ENCODE data around the gene IGSF22. TPM values are rescaled to one million over a fixed set of nuclear protein-coding genes. Genes with fewer than 3 reads are reported as not detected.
"Not testable (repeated sequence)": the region's sequence is repeated elsewhere in the genome, so short reads cannot be mapped to it uniquely, and the experiment has no call there.

IGSF22 gene
- total and polyA plus RNA-seq, 8 donors: 0.16 to 1.2 (median 0.69) TPM

DNA sequence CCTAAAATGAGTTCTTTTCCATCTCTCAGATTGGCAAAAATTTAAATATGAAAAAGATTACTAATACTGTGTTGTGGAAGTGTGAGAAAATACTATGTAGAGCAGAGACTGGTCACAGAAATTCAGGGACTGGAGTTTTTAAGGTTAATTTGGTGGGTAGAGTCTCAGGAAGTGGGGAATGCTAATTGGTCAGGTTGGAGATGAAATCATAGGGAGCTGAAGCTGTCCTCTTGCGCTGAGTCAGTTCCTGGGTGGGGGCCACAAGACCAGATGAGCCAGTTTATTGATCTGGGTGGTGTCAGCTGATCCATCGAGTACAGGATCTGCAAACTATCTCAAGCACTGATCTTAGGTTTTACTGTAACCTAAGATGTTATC, 56.8 kb downstream of the IGSF22 start:
- TF ChIP-seq, protein P1, sequence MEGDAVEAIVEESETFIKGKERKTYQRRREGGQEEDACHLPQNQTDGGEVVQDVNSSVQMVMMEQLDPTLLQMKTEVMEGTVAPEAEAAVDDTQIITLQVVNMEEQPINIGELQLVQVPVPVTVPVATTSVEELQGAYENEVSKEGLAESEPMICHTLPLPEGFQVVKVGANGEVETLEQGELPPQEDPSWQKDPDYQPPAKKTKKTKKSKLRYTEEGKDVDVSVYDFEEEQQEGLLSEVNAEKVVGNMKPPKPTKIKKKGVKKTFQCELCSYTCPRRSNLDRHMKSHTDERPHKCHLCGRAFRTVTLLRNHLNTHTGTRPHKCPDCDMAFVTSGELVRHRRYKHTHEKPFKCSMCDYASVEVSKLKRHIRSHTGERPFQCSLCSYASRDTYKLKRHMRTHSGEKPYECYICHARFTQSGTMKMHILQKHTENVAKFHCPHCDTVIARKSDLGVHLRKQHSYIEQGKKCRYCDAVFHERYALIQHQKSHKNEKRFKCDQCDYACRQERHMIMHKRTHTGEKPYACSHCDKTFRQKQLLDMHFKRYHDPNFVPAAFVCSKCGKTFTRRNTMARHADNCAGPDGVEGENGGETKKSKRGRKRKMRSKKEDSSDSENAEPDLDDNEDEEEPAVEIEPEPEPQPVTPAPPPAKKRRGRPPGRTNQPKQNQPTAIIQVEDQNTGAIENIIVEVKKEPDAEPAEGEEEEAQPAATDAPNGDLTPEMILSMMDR (IDR thresholded peaks at IDR 0.05): no peak
- Histone ChIP-seq H3K4me3 (no peak overlapping the region), H3K27ac (peak overlapping the region in 2 of 4 donors; percentile 33), H3K4me1 (peaks cover 0 to 26% (median 0%) of the 10 kb centered on the region in 3 donors), H3K9me3 (no peaks in the 10 kb centered on the region), H3K27me3 (no peaks in the 10 kb centered on the region), H3K36me3 (no peaks in the 10 kb centered on the region)
- DNase-seq (peak in 2 of 6 donors; percentile 9 to 23), ATAC-seq (peak in 3 of 4 donors; percentile 43 to 69 (median 49)), FAIRE-seq (no peak)
- WGBS, 2 donors: 2 to 8% methylated on average over 2 of the region's 2 CpGs
- intact Hi-C loops (cut with DNase I): no loop called here

DNA sequence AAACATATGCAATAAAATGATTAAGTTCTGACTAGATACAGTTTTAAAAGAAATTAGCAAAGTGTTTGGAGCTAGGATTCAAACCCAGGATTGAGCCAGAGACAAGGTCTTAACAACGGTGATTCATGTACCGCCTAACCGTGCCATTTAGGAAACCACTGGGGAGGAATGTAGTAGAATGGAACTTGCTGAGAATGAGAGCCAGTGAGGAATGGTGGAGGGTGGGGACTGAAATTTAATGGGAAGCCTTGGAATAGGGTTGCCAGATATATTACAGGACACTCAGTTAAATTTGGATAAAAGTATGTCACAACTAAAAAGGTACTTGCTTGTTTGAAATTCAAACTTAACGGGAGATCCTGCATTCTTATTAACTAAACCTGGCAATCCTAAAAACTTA, 57.9 kb downstream of the IGSF22 start:
- no peak for FAIRE-seq
- Histone ChIP-seq H3K27me3 (no peaks in the 10 kb centered on the region), H3K9me3 (no peaks in the 10 kb centered on the region), H3K4me1 (peaks cover 0 to 26% (median 0%) of the 10 kb centered on the region in 3 donors), H3K27ac (peak overlapping the region in 1 of 4 donors; percentile 31), H3K4me3 (no peak overlapping the region), H3K36me3 (no peaks in the 10 kb centered on the region)
- ATAC-seq: peak in 1 of 4 donors; percentile 9
- no peak for DNase-seq
- 84 to 92% methylated on average over 4 of the region's 4 CpGs for WGBS, 2 donors
- intact Hi-C loops (cut with DNase I): no loop called here
- TF ChIP-seq, protein P1 (IDR thresholded peaks at IDR 0.05): no peak

DNA sequence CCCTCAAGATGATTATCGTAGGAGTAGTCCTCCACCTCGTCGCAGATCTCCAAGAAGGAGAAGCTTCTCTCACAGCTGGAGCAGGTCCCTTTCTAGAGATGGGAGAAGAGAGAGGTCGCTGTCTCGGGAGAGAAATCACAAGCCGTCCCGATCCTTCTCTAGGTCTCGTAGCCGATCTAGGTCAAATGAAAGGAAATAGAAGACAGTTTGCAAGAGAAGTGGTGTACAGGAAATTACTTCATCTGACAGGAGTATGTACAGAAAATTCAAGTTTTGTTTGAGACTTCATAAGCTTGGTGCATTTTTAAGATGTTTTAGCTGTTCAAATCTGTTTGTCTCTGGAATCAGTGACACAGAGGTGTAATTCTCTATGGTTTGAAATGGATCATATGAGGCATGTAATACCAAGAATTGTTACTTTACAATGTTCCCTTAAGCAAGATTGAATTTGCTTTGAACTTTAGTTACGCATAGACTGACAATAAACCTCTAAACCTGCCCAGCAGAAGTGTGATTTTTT, 60.6 kb downstream of the IGSF22 start:
- H3K9me3 ChIP-seq; FAIRE-seq; H3K36me3 ChIP-seq; H3K27me3 ChIP-seq; ATAC-seq; H3K4me3 ChIP-seq; intact Hi-C loops (cut with DNase I); DNase-seq; H3K27ac ChIP-seq: not testable (repeated sequence)
- H3K4me1 ChIP-seq: peaks cover 0 to 26% (median 0%) of the 10 kb centered on the region in 3 donors
- 71 to 97% methylated on average over 10 of the region's 10 CpGs for WGBS, 2 donors

DNA sequence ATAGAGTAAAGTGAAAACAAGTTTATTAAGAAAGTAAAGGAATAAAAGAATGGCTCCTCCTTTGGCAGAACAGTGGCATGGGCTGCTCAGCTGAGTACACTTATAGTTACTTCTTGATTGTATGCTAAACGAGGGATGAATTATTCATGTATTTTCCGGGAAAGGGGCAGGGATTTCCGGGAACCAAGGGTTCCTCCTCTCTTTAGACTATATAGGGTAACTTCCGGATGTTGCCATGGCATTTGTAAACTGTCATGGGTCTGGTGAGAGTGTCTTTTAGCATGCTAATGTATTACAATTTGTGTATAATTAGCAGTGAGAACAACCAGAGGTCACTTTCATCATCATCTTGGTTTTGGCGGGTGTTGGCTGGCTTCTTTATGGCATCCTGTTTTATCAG, 68.3 kb downstream of the IGSF22 start:
- 44 to 78% methylated on average over 5 of the region's 5 CpGs for WGBS, 2 donors

More for the DNA sequence above, 68.3 kb downstream of the IGSF22 start:
- no peak for ATAC-seq
- Histone ChIP-seq H3K4me3 (no peak overlapping the region), H3K27me3 (no peaks in the 10 kb centered on the region), H3K4me1 (no peaks in the 10 kb centered on the region), H3K27ac (no peak overlapping the region), H3K36me3 (no peaks in the 10 kb centered on the region), H3K9me3 (no peaks in the 10 kb centered on the region)
- no peak for DNase-seq
- TF ChIP-seq, protein P1 (IDR thresholded peaks at IDR 0.05): no peak
- FAIRE-seq: no peak
- intact Hi-C loops (cut with DNase I): no loop called here

Other genes with a start within 250 kb of the IGSF22 start
- 10 to 100 TPM; 16.9 to 33.7 (median 22.2) TPM for gene TSG101, start 199.2 kb downstream of the IGSF22 start, total RNA-seq
- gene TSG101, start 199.2 kb downstream of the IGSF22 start, polyA plus RNA-seq: 10 to 100 TPM; 15.7 to 32.7 TPM
- 10 to 100 TPM in 2 of 6 donors, 1 to 10 TPM in 4; 6.8 to 11.2 (median 8.4) TPM for gene UEVLD, start 137.5 kb downstream of the IGSF22 start, total RNA-seq
- 1 to 10 TPM; 3.3 to 5.4 TPM for gene UEVLD, start 137.5 kb downstream of the IGSF22 start, polyA plus RNA-seq
- 1 to 10 TPM in 4 of 6 donors, under 1 TPM in 2; 0.63 to 4.1 (median 1.4) TPM for gene MISFA, start 126.4 kb downstream of the IGSF22 start, total RNA-seq
- 1 to 10 TPM; 1.2 to 3.4 TPM for gene MISFA, start 126.4 kb downstream of the IGSF22 start, polyA plus RNA-seq
- 10 to 100 TPM in 2 of 6 donors, 1 to 10 TPM in 4; 6.2 to 13.6 (median 8.5) TPM for gene SPTY2D1, start 91.8 kb downstream of the IGSF22 start, total RNA-seq
- 1 to 10 TPM; 1.7 to 4.0 TPM for gene SPTY2D1, start 91.8 kb downstream of the IGSF22 start, polyA plus RNA-seq
- gene TMEM86A, start 27.4 kb downstream of the IGSF22 start, total RNA-seq: 1 to 10 TPM; 2.5 to 9.3 (median 2.9) TPM
- 1 to 10 TPM; 1.4 to 2.4 TPM for gene TMEM86A, start 27.4 kb downstream of the IGSF22 start, polyA plus RNA-seq
- gene PTPN5, start 65.6 kb upstream of the IGSF22 start, total RNA-seq: under 1 TPM; 0.09 to 0.59 (median 0.35) TPM
- 1 to 10 TPM in 1 of 2 donors, under 1 TPM in 1; 0.61 to 1.3 TPM for gene PTPN5, start 65.6 kb upstream of the IGSF22 start, polyA plus RNA-seq
- not detected for gene MRGPRX1, start 213.2 kb upstream of the IGSF22 start, total RNA-seq
- under 1 TPM in 1 of 2 donors, not detected in 1; 0.07 TPM for gene MRGPRX1, start 213.2 kb upstream of the IGSF22 start, polyA plus RNA-seq